ENCODE data around the gene NPEPPS. TPM values are rescaled to one million over a fixed set of nuclear protein-coding genes. Genes with fewer than 3 reads are reported as not detected.

The NPEPPS gene
- total RNA-seq = 76.4 and 88.6 TPM in 2 replicates

GRCh38 chr17:47530557-47531232, at the start of gene NPEPPS:
NPEPPS (plus strand) TSS chr17:47531108; CDS start chr17:47531301, 193 bp downstream.

GRCh38 chr17:47649153-47649971, 118.5 kb downstream of the NPEPPS start, which contains the start of gene KPNB1:
KPNB1 (plus strand) TSS chr17:47649919; CDS start chr17:47650245, 326 bp downstream.

Small RNA genes lying within 50 kb of the gene (small RNA-seq; reads per million reads assigned to genes)
- not detected for gene RF00019

Other genes with a start within 250 kb of the NPEPPS start
- 4.1 and 4.8 TPM in 2 replicates for gene EFCAB13, start 207.2 kb upstream of the NPEPPS start, total RNA-seq
- 296 and 476 TPM in 2 replicates for gene KPNB1, start 118.8 kb downstream of the NPEPPS start, total RNA-seq
- 6.6 and 9.6 TPM in 2 replicates for gene TBKBP1, start 163.1 kb downstream of the NPEPPS start, total RNA-seq
- gene TBX21, start 202.1 kb downstream of the NPEPPS start, total RNA-seq = 2.6 and 3.7 TPM in 2 replicates

Measured in subcutaneous preadipocyte (primary cell).